Measurements from ENCODE around the gene UNKL. TPM values are rescaled to one million over a fixed set of nuclear protein-coding genes. Genes with fewer than 3 reads are reported as not detected.

Gene UNKL
- total and polyA plus RNA-seq, 2 experiments from 2014 or later: 16.5 to 35.7 TPM

GRCh38 chr16:1439058-1439698 lies 24.7 kb upstream of the UNKL start:
- no peak for TF ChIP-seq CTCF (IDR thresholded peaks at IDR 0.05; ENCODE audit: low read depth, low read length)
- no peak overlapping the region for H3K27ac ChIP-seq
- H3K9me3 ChIP-seq (ENCODE audit: low read depth): no peaks in the 10 kb centered on the region
- H3K27me3 ChIP-seq: no peaks in the 10 kb centered on the region
- no peaks in the 10 kb centered on the region for H3K36me3 ChIP-seq
- H3K4me1 ChIP-seq (ENCODE audit: low read depth): no peaks in the 10 kb centered on the region
- H3K4me3 ChIP-seq: no peak overlapping the region
- no peak for DNase-seq (ENCODE audit: low read depth in 1 of 2, low spot score in 1 of 2)

- DNase-seq (ENCODE audit: low read depth in 1 of 2, low spot score in 1 of 2): no peak
- H3K27ac ChIP-seq: no peak overlapping the region
- no peaks in the 10 kb centered on the region for H3K27me3 ChIP-seq
- no peaks in the 10 kb centered on the region for H3K36me3 ChIP-seq
- no peaks in the 10 kb centered on the region for H3K4me1 ChIP-seq (ENCODE audit: low read depth)
- no peak overlapping the region for H3K4me3 ChIP-seq
- no peak for TF ChIP-seq CTCF (IDR thresholded peaks at IDR 0.05; ENCODE audit: low read depth, low read length)
- no peaks in the 10 kb centered on the region for H3K9me3 ChIP-seq (ENCODE audit: low read depth)
Measured at GRCh38 chr16:1438229-1439057, 23.9 kb upstream of the UNKL start.

GRCh38 chr16:1437606-1438005 lies 23.1 kb upstream of the UNKL start:
- DNase-seq (ENCODE audit: low read depth in 1 of 2, low spot score in 1 of 2): no peak
- TF ChIP-seq CTCF (IDR thresholded peaks at IDR 0.05; ENCODE audit: low read depth, low read length): no peak
- no peaks in the 10 kb centered on the region for H3K27me3 ChIP-seq
- no peak overlapping the region for H3K27ac ChIP-seq
- no peaks in the 10 kb centered on the region for H3K9me3 ChIP-seq (ENCODE audit: low read depth)
- H3K4me3 ChIP-seq: no peak overlapping the region
- no peaks in the 10 kb centered on the region for H3K4me1 ChIP-seq (ENCODE audit: low read depth)
- no peaks in the 10 kb centered on the region for H3K36me3 ChIP-seq

- Histone ChIP-seq H3K27me3 (no peaks in the 10 kb centered on the region), H3K27ac (no peak overlapping the region), H3K9me3 (ENCODE audit: low read depth) (no peaks in the 10 kb centered on the region), H3K4me3 (no peak overlapping the region), H3K4me1 (ENCODE audit: low read depth) (no peaks in the 10 kb centered on the region), H3K36me3 (no peaks in the 10 kb centered on the region)
- TF ChIP-seq CTCF (IDR thresholded peaks at IDR 0.05; ENCODE audit: low read depth, low read length): no peak
- no peak for DNase-seq (ENCODE audit: low read depth in 1 of 2, low spot score in 1 of 2)
Measured at GRCh38 chr16:1436731-1437355, 22.3 kb upstream of the UNKL start.

- DNase-seq (ENCODE audit: low read depth in 1 of 2, low spot score in 1 of 2): no peak
Measured at GRCh38 chr16:1435921-1436697, 21.6 kb upstream of the UNKL start.

More at GRCh38 chr16:1435921-1436697, 21.6 kb upstream of the UNKL start:
- Histone ChIP-seq H3K4me3 (no peak overlapping the region), H3K27me3 (no peaks in the 10 kb centered on the region), H3K9me3 (ENCODE audit: low read depth) (no peaks in the 10 kb centered on the region), H3K36me3 (no peaks in the 10 kb centered on the region), H3K27ac (no peak overlapping the region), H3K4me1 (ENCODE audit: low read depth) (no peaks in the 10 kb centered on the region)
- TF ChIP-seq CTCF (IDR thresholded peaks at IDR 0.05; ENCODE audit: low read depth, low read length): no peak

Data from cardiac muscle cell (in vitro differentiated cells and primary cell).